Esophagus squamous epithelium (tissue), 5 donors: ENCODE measurements around the gene PLEKHA1. TPM values are rescaled to one million over a fixed set of nuclear protein-coding genes. Genes with fewer than 3 reads are reported as not detected.

Source experiments
- DNase-seq: peaks from one replicate; lab custom pipeline; 2025; lab: John Stamatoyannopoulos, UW
- H3K27ac ChIP-seq, 4 donors: fragments of 200-600 bp; sonication (generic); one replicate each; pipeline ENCODE4 v1.5.1; 2016 to 2019; ENCODE audit warnings: mild to moderate bottlenecking in 1 of 4
- H3K27me3 ChIP-seq, 4 donors: fragments of 200-600 bp; sonication (generic); 1 replicate in 3 of 4; 2 replicates in 1 of 4; pipeline versions ENCODE4 v1.5.1 to v1.6.0; 2017 to 2021; ENCODE audit warnings: antibody characterized with exemption in 1 of 4
- H3K36me3 ChIP-seq, 3 donors: fragments of 200-600 bp; sonication (generic); one replicate each; pipeline ENCODE4 v1.5.1; 2016 to 2019
- H3K4me1 ChIP-seq, 3 donors: fragments of 200-600 bp; sonication (generic); one replicate each; pipeline ENCODE4 v1.5.1; 2017 to 2019
- H3K4me3 ChIP-seq, 4 donors: fragments of 200-600 bp; sonication (generic); 1 replicate in 3 of 4; 2 replicates in 1 of 4; pipeline ENCODE4 v1.5.1; 2016 to 2019; ENCODE audit warnings: mild to moderate bottlenecking in 2 of 4, moderate library complexity in 1 of 4
- H3K9me3 ChIP-seq, 3 donors: fragments of 200-600 bp; sonication (generic); one replicate each; pipeline ENCODE4 v1.5.1; 2016 to 2019
- POLR2A ChIP-seq, 4 donors: fragments of 450-650 bp; IDR thresholded peaks; one replicate each; pipeline ENCODE4 v1.6.1; 2017; ENCODE audit warnings: antibody characterized with exemption in 4 of 4, mild to moderate bottlenecking in 4 of 4, moderate library complexity in 3 of 4
- WGBS, 2 donors: methylation state at CpG; one replicate each; pipeline ENCODE4 v1.1.5; 2018; 5-methylcytosine and 5-hydroxymethylcytosine counted together
- intact Hi-C: fragments of 100-400 bp; cut with DNase I; formaldehyde crosslinking; loops from one replicate; pipeline ENCODE4 v1.15.0; 2022
- total RNA-seq, 4 donors: library from RNA; depleted of rRNA; stranded (reverse); fragments of >200 nt; gene quantifications; one replicate each; pipeline ENCODE4 v1.1.0, GENCODE V29; 2016
- TF ChIP-seq, protein P1 (sequence below), 6 experiments: fragments of 450-650 bp in 4 of 6; fragments of 200-600 bp in 2 of 6; sonication (generic) in 2 of 6; IDR thresholded peaks; one replicate each; pipeline ENCODE4 v1.5.1; 2016 to 2019; ENCODE audit warnings: antibody characterized with exemption in 6 of 6, mild to moderate bottlenecking in 4 of 6, moderate library complexity in 4 of 6
- donor health status: DM: yes; HTN: yes; CAD: no.

The PLEKHA1 gene
- total RNA-seq, 4 donors from 2014 or later: 23.4 to 56.3 (median 35.9) TPM

DNA sequence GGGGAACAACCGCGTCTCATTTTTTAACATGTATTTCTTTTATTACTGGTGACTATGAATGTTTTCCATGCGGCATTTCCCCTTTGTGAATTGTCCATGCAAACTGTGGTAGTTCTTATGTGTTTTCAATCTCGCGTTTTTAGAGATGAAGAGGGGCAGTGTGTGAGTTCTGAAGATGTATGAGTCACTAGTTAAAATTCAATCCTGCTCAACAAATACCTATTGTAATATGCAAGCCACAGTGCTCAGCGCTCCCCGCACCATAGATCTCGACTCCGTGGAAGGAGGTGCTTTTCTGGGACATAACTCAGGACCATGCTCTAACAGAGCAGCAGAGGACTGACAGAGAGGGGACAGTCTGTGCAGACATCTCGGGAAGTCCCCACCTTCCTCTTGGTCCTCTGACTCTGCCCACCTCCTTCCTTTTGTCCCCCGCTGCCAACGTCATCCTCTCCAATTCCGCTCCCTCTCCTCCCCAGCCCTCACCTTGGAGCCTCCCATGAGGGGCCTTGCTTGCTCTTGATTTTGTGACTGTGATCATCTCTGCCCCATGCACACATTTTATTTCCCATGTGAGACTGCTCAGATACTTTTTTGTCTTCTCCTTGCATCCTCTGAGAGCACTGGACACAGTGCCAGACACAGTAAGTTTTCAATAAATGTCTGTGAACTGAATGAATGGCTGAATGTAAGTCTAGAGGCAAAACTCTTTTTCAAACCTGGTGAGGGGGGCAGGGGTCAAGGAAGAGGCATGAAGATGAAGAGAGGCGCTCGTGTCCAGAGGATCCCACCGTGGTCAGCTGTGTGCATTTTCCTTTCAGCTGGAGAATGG lies 42.7 kb upstream of the PLEKHA1 start:
- Histone ChIP-seq H3K4me3 (no peak overlapping the region), H3K27ac (no peak overlapping the region), H3K36me3 (no peaks in the 10 kb centered on the region), H3K9me3 (no peaks in the 10 kb centered on the region), H3K27me3 (no peaks in the 10 kb centered on the region), H3K4me1 (peaks cover 0 to 14% (median 2%) of the 10 kb centered on the region in 3 donors)
- intact Hi-C loops: no loop called here
- no peak for DNase-seq
- 71 to 72% methylated on average over 13 to 16 of the region's 16 CpGs for WGBS, 2 donors
- TF ChIP-seq, protein P1, sequence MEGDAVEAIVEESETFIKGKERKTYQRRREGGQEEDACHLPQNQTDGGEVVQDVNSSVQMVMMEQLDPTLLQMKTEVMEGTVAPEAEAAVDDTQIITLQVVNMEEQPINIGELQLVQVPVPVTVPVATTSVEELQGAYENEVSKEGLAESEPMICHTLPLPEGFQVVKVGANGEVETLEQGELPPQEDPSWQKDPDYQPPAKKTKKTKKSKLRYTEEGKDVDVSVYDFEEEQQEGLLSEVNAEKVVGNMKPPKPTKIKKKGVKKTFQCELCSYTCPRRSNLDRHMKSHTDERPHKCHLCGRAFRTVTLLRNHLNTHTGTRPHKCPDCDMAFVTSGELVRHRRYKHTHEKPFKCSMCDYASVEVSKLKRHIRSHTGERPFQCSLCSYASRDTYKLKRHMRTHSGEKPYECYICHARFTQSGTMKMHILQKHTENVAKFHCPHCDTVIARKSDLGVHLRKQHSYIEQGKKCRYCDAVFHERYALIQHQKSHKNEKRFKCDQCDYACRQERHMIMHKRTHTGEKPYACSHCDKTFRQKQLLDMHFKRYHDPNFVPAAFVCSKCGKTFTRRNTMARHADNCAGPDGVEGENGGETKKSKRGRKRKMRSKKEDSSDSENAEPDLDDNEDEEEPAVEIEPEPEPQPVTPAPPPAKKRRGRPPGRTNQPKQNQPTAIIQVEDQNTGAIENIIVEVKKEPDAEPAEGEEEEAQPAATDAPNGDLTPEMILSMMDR (IDR thresholded peaks at IDR 0.05): no peak
- TF ChIP-seq POLR2A (IDR thresholded peaks at IDR 0.05): no peak

DNA sequence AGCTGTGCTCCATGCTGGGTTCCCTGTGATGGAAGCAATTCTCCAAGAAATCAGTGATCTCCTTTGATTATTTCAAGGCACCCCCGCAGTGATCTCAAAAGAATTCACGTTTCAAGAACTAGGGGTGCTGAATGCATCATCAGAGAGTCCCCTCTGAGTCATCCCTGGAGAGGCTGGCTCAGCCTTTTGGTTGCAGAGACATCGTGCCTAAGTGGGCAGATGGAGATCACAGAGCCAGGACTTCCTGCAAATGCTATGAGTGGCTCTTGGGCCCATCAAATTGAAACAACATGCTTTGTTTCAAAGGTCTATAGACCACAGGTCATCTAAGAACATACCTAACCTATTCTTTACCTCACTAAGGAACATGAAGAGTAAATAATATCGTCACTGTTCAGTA lies 41.5 kb upstream of the PLEKHA1 start:
- Histone ChIP-seq H3K4me1 (peaks cover 5 to 26% (median 6%) of the 10 kb centered on the region in 3 donors), H3K27me3 (no peaks in the 10 kb centered on the region), H3K27ac (no peak overlapping the region), H3K36me3 (no peaks in the 10 kb centered on the region), H3K9me3 (no peaks in the 10 kb centered on the region), H3K4me3 (no peak overlapping the region)
- WGBS, 2 donors: 62 to 65% methylated on average over 3 of the region's 4 CpGs
- intact Hi-C loops: no loop called here
- no peak for DNase-seq
- no peak for TF ChIP-seq POLR2A (IDR thresholded peaks at IDR 0.05)
- TF ChIP-seq, protein P1 (IDR thresholded peaks at IDR 0.05): no peak

DNA sequence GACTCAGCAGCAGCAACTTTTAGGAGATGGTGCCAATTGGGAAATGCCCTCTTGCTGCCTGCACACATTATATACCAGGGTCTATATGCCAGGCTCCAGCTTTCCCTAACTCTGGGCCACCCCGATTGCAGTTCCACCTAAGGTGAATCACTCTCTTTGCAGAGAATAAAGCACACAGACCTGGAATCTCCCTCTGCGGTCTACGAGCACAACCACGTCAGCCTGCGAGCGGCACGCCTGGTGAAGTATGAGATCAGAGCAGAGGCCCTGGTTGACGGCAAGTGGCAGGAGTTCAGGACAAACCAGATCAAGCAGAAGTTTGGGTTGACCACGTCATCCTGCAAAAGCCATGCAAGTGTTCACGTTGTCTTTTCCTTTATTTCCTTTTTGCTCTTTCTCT lies 38.2 kb upstream of the PLEKHA1 start:
- Histone ChIP-seq H3K4me1 (peaks cover 18 to 59% (median 20%) of the 10 kb centered on the region in 3 donors), H3K27me3 (no peaks in the 10 kb centered on the region), H3K36me3 (no peaks in the 10 kb centered on the region), H3K27ac (peak overlapping the region; percentile 54 to 75 (median 72)), H3K9me3 (no peaks in the 10 kb centered on the region), H3K4me3 (no peak overlapping the region)
- DNase-seq: no peak
- TF ChIP-seq, protein P1 (IDR thresholded peaks at IDR 0.05): no peak
- TF ChIP-seq POLR2A (IDR thresholded peaks at IDR 0.05): no peak
- intact Hi-C loops: no loop called here
- WGBS, 2 donors: 53 to 60% methylated on average over 10 of the region's 10 CpGs

DNA sequence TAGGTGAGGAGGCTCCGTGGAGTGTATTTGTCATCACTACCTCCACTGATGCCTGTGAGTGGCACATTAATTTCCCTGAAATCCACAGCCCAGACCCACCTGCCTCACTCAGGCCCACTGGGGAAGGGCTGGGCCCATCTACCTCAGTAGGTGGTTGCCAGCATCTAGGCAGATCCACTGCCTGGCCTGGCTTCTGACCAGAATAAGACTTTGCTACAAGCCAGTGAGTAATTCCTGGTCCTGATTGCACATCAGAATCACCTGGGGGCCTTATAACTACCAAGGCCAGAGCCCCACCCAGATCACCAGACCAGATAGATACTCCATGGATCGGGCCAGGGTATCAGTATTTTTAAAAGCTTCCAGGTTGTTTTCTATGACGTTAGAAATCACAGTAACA lies 37.5 kb upstream of the PLEKHA1 start:
- Histone ChIP-seq H3K9me3 (no peaks in the 10 kb centered on the region), H3K27me3 (no peaks in the 10 kb centered on the region), H3K4me1 (peaks cover 20 to 65% (median 20%) of the 10 kb centered on the region in 3 donors), H3K27ac (peak overlapping the region; percentile 9 to 75 (median 72)), H3K4me3 (no peak overlapping the region), H3K36me3 (no peaks in the 10 kb centered on the region)
- 51% methylated on average over 3 of the region's 3 CpGs for WGBS, 2 donors
- intact Hi-C loops: no loop called here
- no peak for DNase-seq
- TF ChIP-seq, protein P1 (IDR thresholded peaks at IDR 0.05): no peak
- TF ChIP-seq POLR2A (IDR thresholded peaks at IDR 0.05): no peak
